ENCODE measurements around the gene CMTM1.

- TF ChIP-seq, protein P1, sequence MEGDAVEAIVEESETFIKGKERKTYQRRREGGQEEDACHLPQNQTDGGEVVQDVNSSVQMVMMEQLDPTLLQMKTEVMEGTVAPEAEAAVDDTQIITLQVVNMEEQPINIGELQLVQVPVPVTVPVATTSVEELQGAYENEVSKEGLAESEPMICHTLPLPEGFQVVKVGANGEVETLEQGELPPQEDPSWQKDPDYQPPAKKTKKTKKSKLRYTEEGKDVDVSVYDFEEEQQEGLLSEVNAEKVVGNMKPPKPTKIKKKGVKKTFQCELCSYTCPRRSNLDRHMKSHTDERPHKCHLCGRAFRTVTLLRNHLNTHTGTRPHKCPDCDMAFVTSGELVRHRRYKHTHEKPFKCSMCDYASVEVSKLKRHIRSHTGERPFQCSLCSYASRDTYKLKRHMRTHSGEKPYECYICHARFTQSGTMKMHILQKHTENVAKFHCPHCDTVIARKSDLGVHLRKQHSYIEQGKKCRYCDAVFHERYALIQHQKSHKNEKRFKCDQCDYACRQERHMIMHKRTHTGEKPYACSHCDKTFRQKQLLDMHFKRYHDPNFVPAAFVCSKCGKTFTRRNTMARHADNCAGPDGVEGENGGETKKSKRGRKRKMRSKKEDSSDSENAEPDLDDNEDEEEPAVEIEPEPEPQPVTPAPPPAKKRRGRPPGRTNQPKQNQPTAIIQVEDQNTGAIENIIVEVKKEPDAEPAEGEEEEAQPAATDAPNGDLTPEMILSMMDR (optimal IDR thresholded peaks at IDR 0.05 in 1 of 3, IDR thresholded peaks at IDR 0.05 in 1 of 3, conservative IDR thresholded peaks at IDR 0.05 in 1 of 3; ENCODE audit: extremely low read depth in 1 of 3, insufficient read depth in 2 of 3, low read length in 3 of 3) = no peak
- TF ChIP-seq EZH2 (IDR thresholded peaks at IDR 0.05; ENCODE audit: low read length) = no peak
Measured at GRCh38 chr16:66569827-66570405, 3.7 kb downstream of the CMTM1 start.
